Activated T-helper 17 cell treated with anti-CD3 and anti-CD28 coated beads, Interleukin-2, amount 50 U/mL, for 72 hours (primary cell): Measurements from ENCODE around the gene WWC2. TPM values are rescaled to one million over a fixed set of nuclear protein-coding genes. Genes with fewer than 3 reads are reported as not detected.
A peak's percentile ranks its signal among the peaks of the same experiment; 100 is the strongest.

ENCODE experiments used
- ATAC-seq: fragments of 150-1000 bp; cut with Tn5 transposase; replicated peaks from 2 replicates; pipeline ENCODE4 v1.10.0; 2021; ENCODE audit warnings: mild to moderate bottlenecking, moderate library complexity
- H3K27ac Mint-ChIP-seq: one replicate; pipeline ENCODE4 v1.8.0; 2022; ENCODE audit warnings: mixed read lengths
- H3K27me3 Mint-ChIP-seq: one replicate; pipeline ENCODE4 v1.8.0; 2022; ENCODE audit warnings: mixed read lengths
- H3K36me3 Mint-ChIP-seq: one replicate; pipeline ENCODE4 v1.8.0; 2022; ENCODE audit warnings: low read depth, mild to moderate bottlenecking, mixed read lengths
- H3K4me1 Mint-ChIP-seq: one replicate; pipeline ENCODE4 v1.8.0; 2022; ENCODE audit warnings: mixed read lengths
- H3K4me3 Mint-ChIP-seq: one replicate; pipeline ENCODE4 v1.8.0; 2022; ENCODE audit warnings: mild to moderate bottlenecking, mixed read lengths
- H3K9me3 Mint-ChIP-seq: one replicate; pipeline ENCODE4 v1.8.0; 2022; ENCODE audit warnings: mixed read lengths
- total RNA-seq, 2 donors: library from RNA; stranded (reverse); gene quantifications; one replicate each; pipeline ENCODE4 v1.2.3, GENCODE V29; 2022

WWC2 gene
- total RNA-seq, 2 donors from 2014 or later: 0.76 to 11.9 TPM

DNA sequence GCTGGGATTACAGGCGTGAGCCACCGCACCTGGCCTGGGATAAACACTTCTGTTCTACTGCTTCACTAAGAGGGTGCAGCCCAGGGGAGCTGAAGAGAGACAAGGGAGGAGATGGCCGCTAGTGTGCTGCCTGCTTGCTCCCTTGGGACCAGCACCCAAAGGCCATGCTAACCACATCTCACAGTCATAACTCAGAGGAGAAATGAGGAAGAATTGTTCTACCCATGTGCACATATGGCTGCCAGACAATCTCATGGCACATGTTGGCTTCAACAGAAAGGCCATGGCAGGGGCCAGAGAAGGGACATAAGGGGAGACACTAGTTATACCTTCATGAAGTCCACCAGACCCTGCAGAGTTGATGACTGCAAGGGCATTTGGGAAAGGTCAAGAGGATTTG, 198.6 kb downstream of the WWC2 start:
- H3K27ac Mint-ChIP-seq: no peak overlapping the region
- no peaks in the 10 kb centered on the region for H3K9me3 Mint-ChIP-seq
- H3K36me3 Mint-ChIP-seq: no peaks in the 10 kb centered on the region
- peaks cover 6% of the 10 kb centered on the region for H3K4me1 Mint-ChIP-seq
- no peak overlapping the region for H3K4me3 Mint-ChIP-seq
- no peaks in the 10 kb centered on the region for H3K27me3 Mint-ChIP-seq
- ATAC-seq: peak; percentile 26

GRCh38 chr4:183299464-183299863, 200.4 kb downstream of the WWC2 start:
- no peaks in the 10 kb centered on the region for H3K36me3 Mint-ChIP-seq
- no peaks in the 10 kb centered on the region for H3K27me3 Mint-ChIP-seq
- no peak for ATAC-seq
- peaks cover 6% of the 10 kb centered on the region for H3K4me1 Mint-ChIP-seq
- H3K9me3 Mint-ChIP-seq: no peaks in the 10 kb centered on the region
- no peak overlapping the region for H3K4me3 Mint-ChIP-seq
- no peak overlapping the region for H3K27ac Mint-ChIP-seq

- H3K27me3 Mint-ChIP-seq: no peaks in the 10 kb centered on the region
- H3K27ac Mint-ChIP-seq: no peak overlapping the region
- H3K4me3 Mint-ChIP-seq: no peak overlapping the region
- H3K9me3 Mint-ChIP-seq: no peaks in the 10 kb centered on the region
- peaks cover 6% of the 10 kb centered on the region for H3K4me1 Mint-ChIP-seq
- no peak for ATAC-seq
- H3K36me3 Mint-ChIP-seq: no peaks in the 10 kb centered on the region
Observed at GRCh38 chr4:183300070-183300469, 201.0 kb downstream of the WWC2 start.

- Mint-ChIP-seq H3K4me1 (peaks cover 6% of the 10 kb centered on the region), H3K4me3 (no peak overlapping the region), H3K9me3 (no peaks in the 10 kb centered on the region), H3K27ac (no peak overlapping the region), H3K36me3 (no peaks in the 10 kb centered on the region), H3K27me3 (no peaks in the 10 kb centered on the region)
- peak; percentile 45 for ATAC-seq
Observed at GRCh38 chr4:183300655-183301054, 201.6 kb downstream of the WWC2 start.

DNA sequence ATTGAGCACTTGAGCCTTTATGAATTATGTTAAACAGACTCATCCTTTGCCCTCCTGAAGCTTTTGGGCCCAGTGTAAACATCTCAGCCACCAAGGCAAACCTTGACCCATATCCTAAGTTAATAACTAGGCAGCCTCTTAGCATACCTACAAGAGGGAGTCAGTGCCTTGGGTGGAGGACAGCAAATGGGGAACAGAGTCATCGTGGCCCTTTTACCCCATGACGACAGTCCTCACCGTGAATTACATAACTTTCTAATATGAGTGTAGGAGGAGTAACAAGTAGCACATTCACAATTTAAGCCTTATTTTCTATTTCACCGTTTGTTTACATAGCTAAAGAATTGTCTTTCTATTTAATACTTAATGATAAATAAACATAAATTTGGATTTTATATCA, 204.2 kb downstream of the WWC2 start:
- Mint-ChIP-seq H3K4me3 (no peak overlapping the region), H3K4me1 (peaks cover 6% of the 10 kb centered on the region), H3K9me3 (no peaks in the 10 kb centered on the region), H3K27ac (no peak overlapping the region), H3K27me3 (no peaks in the 10 kb centered on the region), H3K36me3 (no peaks in the 10 kb centered on the region)
- ATAC-seq: no peak

DNA sequence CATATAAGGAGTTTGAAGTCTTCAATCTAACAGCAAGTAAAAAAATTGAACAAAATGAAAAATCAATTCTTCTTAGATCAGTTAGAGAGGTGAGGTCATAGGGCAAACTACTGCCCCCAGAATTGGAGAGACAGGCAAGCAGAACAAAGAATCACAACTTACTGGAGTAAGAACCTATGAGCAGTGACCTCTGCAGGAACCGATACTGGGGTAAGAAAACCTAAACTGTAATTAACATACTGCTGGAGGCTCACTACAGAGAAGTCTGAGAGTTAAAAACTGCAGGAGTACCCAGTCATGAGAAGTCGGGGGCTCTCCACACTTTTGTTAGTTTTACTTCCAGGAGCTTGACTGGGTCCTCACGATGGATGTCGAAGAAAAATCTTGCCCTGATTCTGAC, 205.0 kb downstream of the WWC2 start:
- Mint-ChIP-seq H3K9me3 (no peaks in the 10 kb centered on the region), H3K27ac (no peak overlapping the region), H3K36me3 (no peaks in the 10 kb centered on the region), H3K27me3 (no peaks in the 10 kb centered on the region), H3K4me3 (no peak overlapping the region), H3K4me1 (peaks cover 6% of the 10 kb centered on the region)
- ATAC-seq: no peak

- no peaks in the 10 kb centered on the region for H3K27me3 Mint-ChIP-seq
- H3K4me3 Mint-ChIP-seq: no peak overlapping the region
- no peak for ATAC-seq
- H3K4me1 Mint-ChIP-seq: peaks cover 3% of the 10 kb centered on the region
- H3K27ac Mint-ChIP-seq: no peak overlapping the region
- no peaks in the 10 kb centered on the region for H3K9me3 Mint-ChIP-seq
- H3K36me3 Mint-ChIP-seq: no peaks in the 10 kb centered on the region
Observed at GRCh38 chr4:183304538-183304937, 205.5 kb downstream of the WWC2 start.

DNA sequence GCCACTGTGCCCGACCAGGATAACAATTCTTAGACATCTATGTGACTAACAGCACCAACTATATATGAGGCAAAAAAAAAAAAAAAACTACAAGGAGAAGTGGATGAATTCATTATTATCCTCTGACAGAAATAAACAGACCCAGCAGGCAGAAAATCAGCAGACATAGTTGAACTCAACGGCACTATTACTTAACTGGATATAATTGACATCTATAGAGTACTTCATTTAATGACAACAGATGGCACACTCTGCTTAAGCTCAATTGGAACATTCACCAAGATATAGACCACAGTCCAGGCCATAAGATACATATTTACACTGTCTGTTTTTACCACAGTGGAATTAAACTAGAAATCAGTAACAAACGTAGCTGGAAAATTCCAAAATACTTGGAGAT, 207.8 kb downstream of the WWC2 start:
- no peak overlapping the region for H3K27ac Mint-ChIP-seq
- no peaks in the 10 kb centered on the region for H3K27me3 Mint-ChIP-seq
- no peak for ATAC-seq
- no peak overlapping the region for H3K4me3 Mint-ChIP-seq
- no peaks in the 10 kb centered on the region for H3K4me1 Mint-ChIP-seq
- no peaks in the 10 kb centered on the region for H3K9me3 Mint-ChIP-seq
- no peaks in the 10 kb centered on the region for H3K36me3 Mint-ChIP-seq

DNA sequence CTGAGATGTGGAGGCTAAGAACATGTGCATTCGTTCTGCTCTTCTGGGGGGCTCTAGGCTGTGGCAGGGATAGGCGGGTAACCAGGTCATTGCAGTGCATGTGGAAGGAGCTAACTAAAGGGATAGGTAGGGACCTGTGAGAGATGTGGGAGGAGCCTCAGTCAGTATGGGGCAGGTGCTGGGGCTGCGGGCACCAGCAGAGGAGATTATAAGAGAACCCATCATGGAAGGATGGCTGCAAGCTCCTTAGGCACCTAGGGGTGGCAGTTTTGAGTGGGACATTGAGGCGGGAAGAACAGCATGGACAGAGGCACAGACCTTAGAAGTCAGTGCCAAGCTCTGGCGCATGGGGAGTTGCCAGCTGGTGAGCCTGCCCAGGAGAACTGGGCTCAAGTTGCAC, 213.8 kb downstream of the WWC2 start:
- peaks cover 5% of the 10 kb centered on the region for H3K4me1 Mint-ChIP-seq
- ATAC-seq: no peak
- no peaks in the 10 kb centered on the region for H3K36me3 Mint-ChIP-seq
- H3K9me3 Mint-ChIP-seq: no peaks in the 10 kb centered on the region
- no peaks in the 10 kb centered on the region for H3K27me3 Mint-ChIP-seq
- no peak overlapping the region for H3K27ac Mint-ChIP-seq
- H3K4me3 Mint-ChIP-seq: no peak overlapping the region

- Mint-ChIP-seq H3K27me3 (no peaks in the 10 kb centered on the region), H3K27ac (no peak overlapping the region), H3K9me3 (no peaks in the 10 kb centered on the region), H3K4me3 (no peak overlapping the region), H3K4me1 (peaks cover 5% of the 10 kb centered on the region), H3K36me3 (no peaks in the 10 kb centered on the region)
- ATAC-seq: no peak
Observed at GRCh38 chr4:183314336-183314735, 215.3 kb downstream of the WWC2 start.

GRCh38 chr4:183314806-183315205, 215.7 kb downstream of the WWC2 start:
- Mint-ChIP-seq H3K27ac (no peak overlapping the region), H3K36me3 (no peaks in the 10 kb centered on the region), H3K9me3 (no peaks in the 10 kb centered on the region), H3K4me1 (peaks cover 5% of the 10 kb centered on the region), H3K27me3 (no peaks in the 10 kb centered on the region), H3K4me3 (no peak overlapping the region)
- no peak for ATAC-seq

- Mint-ChIP-seq H3K4me1 (peaks cover 16% of the 10 kb centered on the region), H3K27ac (no peak overlapping the region), H3K27me3 (no peaks in the 10 kb centered on the region), H3K9me3 (no peaks in the 10 kb centered on the region), H3K4me3 (no peak overlapping the region), H3K36me3 (no peaks in the 10 kb centered on the region)
- ATAC-seq: peak; percentile 45
Observed at GRCh38 chr4:183318656-183319055, 219.6 kb downstream of the WWC2 start.

GRCh38 chr4:183320211-183321059, 221.4 kb downstream of the WWC2 start, which contains the start of gene CLDN22:
CLDN22 (minus strand) TSS chr4:183320276; CDS start chr4:183320218, 58 bp downstream.
- no peak for ATAC-seq
- Mint-ChIP-seq H3K4me1 (peaks cover 12% of the 10 kb centered on the region), H3K27ac (peak within 1 kb of the TSS; percentile 52), H3K36me3 (no peaks in the 10 kb centered on the region), H3K27me3 (no peaks in the 10 kb centered on the region), H3K9me3 (no peaks in the 10 kb centered on the region), H3K4me3 (peak within 1 kb of the TSS; percentile 56)

DNA sequence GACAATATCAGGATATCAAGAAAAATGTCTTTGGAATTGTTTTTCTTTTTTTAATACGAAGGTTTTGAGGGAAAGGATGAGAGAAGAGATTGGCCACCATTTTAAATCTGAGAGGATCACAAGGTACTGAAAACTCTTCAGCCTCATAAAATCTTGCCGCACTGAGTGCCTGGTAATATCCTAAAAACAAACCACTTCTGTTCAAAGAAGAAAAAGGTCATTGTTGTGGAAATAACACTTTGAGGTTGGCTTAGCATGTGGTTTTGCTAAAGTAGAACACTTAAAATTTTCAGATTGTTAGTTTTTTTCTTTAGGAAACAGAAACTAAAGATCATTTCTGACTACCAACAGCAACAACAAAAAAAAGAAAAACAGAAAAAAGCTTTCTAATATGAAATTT, 222.0 kb downstream of the WWC2 start:
- Mint-ChIP-seq H3K27ac (peak overlapping the region; percentile 52), H3K4me3 (peak overlapping the region; percentile 56), H3K36me3 (no peaks in the 10 kb centered on the region), H3K27me3 (no peaks in the 10 kb centered on the region), H3K4me1 (peaks cover 12% of the 10 kb centered on the region), H3K9me3 (no peaks in the 10 kb centered on the region)
- ATAC-seq: peak; percentile 72

GRCh38 chr4:183321516-183321915, 222.5 kb downstream of the WWC2 start:
- Mint-ChIP-seq H3K27me3 (no peaks in the 10 kb centered on the region), H3K27ac (peak overlapping the region; percentile 52), H3K4me1 (peaks cover 12% of the 10 kb centered on the region), H3K9me3 (no peaks in the 10 kb centered on the region), H3K4me3 (peak overlapping the region; percentile 56), H3K36me3 (no peaks in the 10 kb centered on the region)
- ATAC-seq: peak; percentile 7
